ENCODE results near the gene MBD3L4.

The MBD3L4 gene

DNA sequence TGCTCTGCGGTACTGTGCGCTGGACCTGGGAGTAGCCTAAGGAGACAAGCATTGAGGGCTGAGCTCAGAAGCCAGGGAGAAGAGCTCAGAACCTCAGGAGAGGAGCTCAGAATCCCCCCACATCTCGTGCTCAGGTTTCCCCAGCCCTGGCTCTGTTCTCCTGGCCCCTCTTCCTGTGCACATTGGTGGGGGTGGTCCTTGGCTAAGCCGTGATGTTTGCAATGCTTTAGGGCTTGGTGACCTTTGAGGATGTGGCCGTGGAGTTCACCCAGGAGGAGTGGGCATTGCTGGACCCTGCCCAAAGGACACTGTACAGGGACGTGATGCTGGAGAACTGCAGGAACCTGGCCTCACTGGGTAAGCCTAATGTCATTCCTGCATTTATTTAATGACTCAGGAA lies 36.2 kb upstream of the MBD3L4 start:
- H4K20me1 ChIP-seq (ENCODE audit: insufficient read depth, low read length), result no peaks in the 10 kb centered on the region
- ATAC-seq (ENCODE audit: insufficient read depth, low read depth) (no peak), DNase-seq (peak; percentile 1)
- H2AFZ ChIP-seq (ENCODE audit: low read depth, low read length), result no peak overlapping the region
- H3K27me3 ChIP-seq (ENCODE audit: insufficient read depth, low read length, poor library complexity), result no peaks in the 10 kb centered on the region
- TF ChIP-seq EZH2 (IDR thresholded peaks at IDR 0.05; ENCODE audit: borderline replicate concordance, low read depth, low read length, severe bottlenecking), result no peak
- H3K9ac ChIP-seq (ENCODE audit: low read depth, low read length), result no peak overlapping the region
- H3K4me1 ChIP-seq (ENCODE audit: insufficient read depth, low read length), result 0 out of 2 replicates have a peak, but pooled peaks cover 2% of the 10 kb centered on the region
- H3K4me3 ChIP-seq (ENCODE audit: low read depth in 1 of 2, low read length in 2 of 2), result no peak overlapping the region
- peaks cover 11% of the 10 kb centered on the region; the same call in 1 of the 2 replicates for H3K79me2 ChIP-seq (ENCODE audit: insufficient read depth, low read length)
- peaks cover 53% of the 10 kb centered on the region for H3K9me3 ChIP-seq (ENCODE audit: insufficient read depth, low read length, severe bottlenecking)
- no peak overlapping the region for H3K4me2 ChIP-seq (ENCODE audit: insufficient read depth, low read length)
- peaks cover 94% of the 10 kb centered on the region for H3K36me3 ChIP-seq (ENCODE audit: insufficient read depth, low read length)
- H3K27ac ChIP-seq (ENCODE audit: low read length), result no peak overlapping the region

DNA sequence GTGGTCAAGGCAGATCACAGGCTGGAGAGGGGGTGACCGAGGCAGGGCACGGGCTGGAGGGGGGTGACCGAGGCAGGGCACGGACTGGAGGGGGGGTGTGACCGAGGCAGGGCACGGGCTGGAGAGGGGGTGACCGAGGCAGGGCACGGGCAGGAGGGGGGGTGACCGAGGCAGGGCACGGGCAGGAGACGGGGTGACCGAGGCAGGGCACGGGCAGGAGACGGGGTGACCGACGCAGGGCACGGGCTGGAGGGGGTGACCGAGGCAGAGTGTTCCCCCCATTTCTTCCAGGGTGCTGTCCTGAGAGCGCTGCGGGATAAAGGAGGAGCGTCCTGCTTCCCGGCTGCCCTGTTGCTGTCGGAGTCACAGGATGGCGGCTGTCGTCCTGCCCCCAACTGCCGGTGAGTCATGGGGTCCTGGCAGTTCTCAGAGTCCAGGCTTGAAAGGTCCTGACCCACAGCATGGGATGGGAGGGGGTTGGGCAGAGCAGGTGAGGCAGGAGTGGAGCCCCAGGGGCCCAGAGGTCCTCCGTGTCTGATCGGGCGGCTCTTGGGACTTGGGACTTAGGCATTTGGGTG lies 34.8 kb upstream of the MBD3L4 start:
- H3K4me3 ChIP-seq (ENCODE audit: low read depth in 1 of 2, low read length in 2 of 2), result no peak overlapping the region
- peaks cover 87% of the 10 kb centered on the region for H3K36me3 ChIP-seq (ENCODE audit: insufficient read depth, low read length)
- peaks cover 14% of the 10 kb centered on the region for H3K4me1 ChIP-seq (ENCODE audit: insufficient read depth, low read length)
- H2AFZ ChIP-seq (ENCODE audit: low read depth, low read length), result no peak overlapping the region
- 0 out of 2 replicates have a peak, but pooled peaks cover 3% of the 10 kb centered on the region for H4K20me1 ChIP-seq (ENCODE audit: insufficient read depth, low read length)
- ATAC-seq (ENCODE audit: insufficient read depth, low read depth) (no peak), DNase-seq (peak; percentile 3)
- no peaks in the 10 kb centered on the region for H3K27me3 ChIP-seq (ENCODE audit: insufficient read depth, low read length, poor library complexity)
- H3K9ac ChIP-seq (ENCODE audit: low read depth, low read length), result no peak overlapping the region
- H3K79me2 ChIP-seq (ENCODE audit: insufficient read depth, low read length), result peaks cover 24% of the 10 kb centered on the region
- no peak overlapping the region for H3K27ac ChIP-seq (ENCODE audit: low read length)
- peaks cover 39% of the 10 kb centered on the region for H3K9me3 ChIP-seq (ENCODE audit: insufficient read depth, low read length, severe bottlenecking)
- H3K4me2 ChIP-seq (ENCODE audit: insufficient read depth, low read length), result no peak overlapping the region
- no peak for TF ChIP-seq EZH2 (IDR thresholded peaks at IDR 0.05; ENCODE audit: borderline replicate concordance, low read depth, low read length, severe bottlenecking)
- TF ChIP-seq, protein P1, sequence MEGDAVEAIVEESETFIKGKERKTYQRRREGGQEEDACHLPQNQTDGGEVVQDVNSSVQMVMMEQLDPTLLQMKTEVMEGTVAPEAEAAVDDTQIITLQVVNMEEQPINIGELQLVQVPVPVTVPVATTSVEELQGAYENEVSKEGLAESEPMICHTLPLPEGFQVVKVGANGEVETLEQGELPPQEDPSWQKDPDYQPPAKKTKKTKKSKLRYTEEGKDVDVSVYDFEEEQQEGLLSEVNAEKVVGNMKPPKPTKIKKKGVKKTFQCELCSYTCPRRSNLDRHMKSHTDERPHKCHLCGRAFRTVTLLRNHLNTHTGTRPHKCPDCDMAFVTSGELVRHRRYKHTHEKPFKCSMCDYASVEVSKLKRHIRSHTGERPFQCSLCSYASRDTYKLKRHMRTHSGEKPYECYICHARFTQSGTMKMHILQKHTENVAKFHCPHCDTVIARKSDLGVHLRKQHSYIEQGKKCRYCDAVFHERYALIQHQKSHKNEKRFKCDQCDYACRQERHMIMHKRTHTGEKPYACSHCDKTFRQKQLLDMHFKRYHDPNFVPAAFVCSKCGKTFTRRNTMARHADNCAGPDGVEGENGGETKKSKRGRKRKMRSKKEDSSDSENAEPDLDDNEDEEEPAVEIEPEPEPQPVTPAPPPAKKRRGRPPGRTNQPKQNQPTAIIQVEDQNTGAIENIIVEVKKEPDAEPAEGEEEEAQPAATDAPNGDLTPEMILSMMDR (IDR thresholded peaks at IDR 0.05; ENCODE audit: borderline replicate concordance, extremely low read depth, low read length, poor library complexity, severe bottlenecking), result no peak

DNA sequence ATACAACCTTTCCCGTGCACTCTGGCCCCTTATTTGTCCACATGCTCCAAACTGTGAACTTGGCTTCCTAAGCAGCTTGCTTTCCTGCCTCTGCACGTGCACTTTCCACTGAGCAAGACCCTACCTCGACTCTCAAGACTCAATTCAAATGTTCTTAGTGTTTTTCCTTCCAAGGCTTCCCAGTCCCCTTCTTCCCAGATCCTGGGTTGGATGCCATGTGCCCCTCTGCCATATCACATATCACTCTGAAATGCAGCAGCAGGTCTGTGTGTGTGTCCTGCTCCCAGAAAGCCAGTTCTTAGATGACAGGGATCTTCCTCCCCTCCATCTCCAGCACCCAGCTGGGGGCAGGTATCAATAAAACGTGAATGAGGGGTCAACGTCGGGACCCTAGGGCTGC lies 32.6 kb upstream of the MBD3L4 start:
- H2AFZ ChIP-seq (ENCODE audit: low read depth, low read length), result no peak overlapping the region
- TF ChIP-seq, protein P1 (IDR thresholded peaks at IDR 0.05; ENCODE audit: borderline replicate concordance, extremely low read depth, low read length, poor library complexity, severe bottlenecking), result no peak
- no peak for TF ChIP-seq EZH2 (IDR thresholded peaks at IDR 0.05; ENCODE audit: borderline replicate concordance, low read depth, low read length, severe bottlenecking)
- no peak overlapping the region for H3K4me3 ChIP-seq (ENCODE audit: low read depth in 1 of 2, low read length in 2 of 2)
- peaks cover 21% of the 10 kb centered on the region for H3K4me1 ChIP-seq (ENCODE audit: insufficient read depth, low read length)
- peaks cover 18% of the 10 kb centered on the region for H3K9me3 ChIP-seq (ENCODE audit: insufficient read depth, low read length, severe bottlenecking)
- H3K4me2 ChIP-seq (ENCODE audit: insufficient read depth, low read length), result no peak overlapping the region
- H3K79me2 ChIP-seq (ENCODE audit: insufficient read depth, low read length), result peaks cover 25% of the 10 kb centered on the region
- H3K36me3 ChIP-seq (ENCODE audit: insufficient read depth, low read length), result peaks cover 64% of the 10 kb centered on the region
- 0 out of 2 replicates have a peak, but pooled peaks cover 3% of the 10 kb centered on the region for H4K20me1 ChIP-seq (ENCODE audit: insufficient read depth, low read length)
- no peaks in the 10 kb centered on the region for H3K27me3 ChIP-seq (ENCODE audit: insufficient read depth, low read length, poor library complexity)
- H3K27ac ChIP-seq (ENCODE audit: low read length), result no peak overlapping the region
- no peak overlapping the region for H3K9ac ChIP-seq (ENCODE audit: low read depth, low read length)
- DNase-seq (no peak), ATAC-seq (ENCODE audit: insufficient read depth, low read depth) (no peak)

DNA sequence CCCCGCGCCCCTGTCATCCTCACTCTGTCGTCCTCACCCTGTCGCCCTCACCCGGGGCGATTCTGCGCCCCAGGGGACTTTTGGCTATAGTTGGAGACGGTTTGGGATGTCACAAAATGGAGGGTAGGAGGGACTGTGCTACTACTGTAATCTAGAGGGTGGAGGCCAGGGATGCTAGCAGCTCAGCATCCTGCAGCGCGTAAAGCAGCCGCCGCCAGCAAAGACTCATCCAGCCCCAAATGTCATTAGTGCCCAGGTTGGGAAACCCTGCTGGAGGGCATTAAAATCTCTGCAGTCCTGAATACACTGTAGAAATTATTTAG lies 29.9 kb upstream of the MBD3L4 start:
- no peaks in the 10 kb centered on the region for H3K27me3 ChIP-seq (ENCODE audit: insufficient read depth, low read length, poor library complexity)
- H3K9me3 ChIP-seq (ENCODE audit: insufficient read depth, low read length, severe bottlenecking), result no peaks in the 10 kb centered on the region
- H3K4me3 ChIP-seq (ENCODE audit: low read depth in 1 of 2, low read length in 2 of 2), result peak overlapping the region; percentile 64 to 70
- peaks cover 25% of the 10 kb centered on the region for H3K79me2 ChIP-seq (ENCODE audit: insufficient read depth, low read length)
- peaks cover 21% of the 10 kb centered on the region for H3K4me1 ChIP-seq (ENCODE audit: insufficient read depth, low read length)
- peak overlapping the region; percentile 82 for H3K9ac ChIP-seq (ENCODE audit: low read depth, low read length)
- ATAC-seq (ENCODE audit: insufficient read depth, low read depth) (peak; percentile 17), DNase-seq (no peak)
- H3K4me2 ChIP-seq (ENCODE audit: insufficient read depth, low read length), result peak overlapping the region; percentile 87
- H3K27ac ChIP-seq (ENCODE audit: low read length), result peak overlapping the region; percentile 94
- TF ChIP-seq EZH2 (IDR thresholded peaks at IDR 0.05; ENCODE audit: borderline replicate concordance, low read depth, low read length, severe bottlenecking), result no peak
- TF ChIP-seq, protein P1 (IDR thresholded peaks at IDR 0.05; ENCODE audit: borderline replicate concordance, extremely low read depth, low read length, poor library complexity, severe bottlenecking), result no peak
- peaks cover 38% of the 10 kb centered on the region for H3K36me3 ChIP-seq (ENCODE audit: insufficient read depth, low read length)
- 0 out of 2 replicates have a peak, but pooled peaks cover 3% of the 10 kb centered on the region for H4K20me1 ChIP-seq (ENCODE audit: insufficient read depth, low read length)
- H2AFZ ChIP-seq (ENCODE audit: low read depth, low read length), result peak overlapping the region; percentile 95

All from DND-41 (cell line).